Measurements from ENCODE around the gene CIB4.

- no peak for TF ChIP-seq POLR2AphosphoS5 (IDR thresholded peaks at IDR 0.05)
- TF ChIP-seq, protein P1, sequence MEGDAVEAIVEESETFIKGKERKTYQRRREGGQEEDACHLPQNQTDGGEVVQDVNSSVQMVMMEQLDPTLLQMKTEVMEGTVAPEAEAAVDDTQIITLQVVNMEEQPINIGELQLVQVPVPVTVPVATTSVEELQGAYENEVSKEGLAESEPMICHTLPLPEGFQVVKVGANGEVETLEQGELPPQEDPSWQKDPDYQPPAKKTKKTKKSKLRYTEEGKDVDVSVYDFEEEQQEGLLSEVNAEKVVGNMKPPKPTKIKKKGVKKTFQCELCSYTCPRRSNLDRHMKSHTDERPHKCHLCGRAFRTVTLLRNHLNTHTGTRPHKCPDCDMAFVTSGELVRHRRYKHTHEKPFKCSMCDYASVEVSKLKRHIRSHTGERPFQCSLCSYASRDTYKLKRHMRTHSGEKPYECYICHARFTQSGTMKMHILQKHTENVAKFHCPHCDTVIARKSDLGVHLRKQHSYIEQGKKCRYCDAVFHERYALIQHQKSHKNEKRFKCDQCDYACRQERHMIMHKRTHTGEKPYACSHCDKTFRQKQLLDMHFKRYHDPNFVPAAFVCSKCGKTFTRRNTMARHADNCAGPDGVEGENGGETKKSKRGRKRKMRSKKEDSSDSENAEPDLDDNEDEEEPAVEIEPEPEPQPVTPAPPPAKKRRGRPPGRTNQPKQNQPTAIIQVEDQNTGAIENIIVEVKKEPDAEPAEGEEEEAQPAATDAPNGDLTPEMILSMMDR (IDR thresholded peaks at IDR 0.05), result no peak
Measured at GRCh38 chr2:26620031-26620605, 21.0 kb downstream of the CIB4 start.

All from prostate gland (tissue), 2 donors.